ENCODE results near the gene PAX1.

PAX1 gene

DNA sequence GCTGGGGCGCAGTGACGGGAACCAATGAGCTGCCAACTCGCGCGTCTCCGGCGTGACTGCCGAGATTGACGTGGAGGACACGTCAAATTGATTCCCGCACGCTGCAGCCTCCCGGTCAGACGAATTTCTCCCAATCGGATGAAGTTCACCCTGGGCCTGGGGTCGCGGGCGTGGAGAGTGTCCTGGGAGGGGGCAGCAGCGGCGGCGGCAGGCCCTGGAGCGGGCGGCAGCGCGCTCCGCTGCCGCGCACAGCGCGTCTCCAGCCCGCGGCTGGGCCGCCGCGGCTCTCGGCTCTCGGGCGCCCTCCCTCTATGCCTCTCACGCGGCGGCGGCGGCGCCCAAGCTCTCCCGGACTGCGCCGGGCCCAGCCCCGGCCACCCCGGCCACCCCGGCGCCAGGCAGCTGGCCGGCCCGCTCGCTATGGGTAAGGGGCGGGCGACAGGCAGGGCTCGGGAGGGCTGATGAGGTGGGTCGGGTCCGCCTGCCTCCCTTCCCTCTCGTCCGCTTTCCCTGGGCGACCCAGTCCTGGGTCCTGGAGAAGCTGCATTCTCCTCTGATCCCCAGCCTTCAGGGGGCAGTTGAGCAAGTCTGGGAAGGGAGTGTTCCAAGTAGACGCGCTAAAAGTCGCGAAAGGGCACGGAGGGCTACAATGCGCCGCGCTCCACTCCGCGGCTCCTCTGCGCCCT lies at the start of gene PAX1:
Gene PAX1, plus strand, starts transcription at position 90 of the 686 bp plus-strand sequence. Its CDS starts 49 bp downstream, at position 139.
- DNase-seq: peak; percentile 58

DNA sequence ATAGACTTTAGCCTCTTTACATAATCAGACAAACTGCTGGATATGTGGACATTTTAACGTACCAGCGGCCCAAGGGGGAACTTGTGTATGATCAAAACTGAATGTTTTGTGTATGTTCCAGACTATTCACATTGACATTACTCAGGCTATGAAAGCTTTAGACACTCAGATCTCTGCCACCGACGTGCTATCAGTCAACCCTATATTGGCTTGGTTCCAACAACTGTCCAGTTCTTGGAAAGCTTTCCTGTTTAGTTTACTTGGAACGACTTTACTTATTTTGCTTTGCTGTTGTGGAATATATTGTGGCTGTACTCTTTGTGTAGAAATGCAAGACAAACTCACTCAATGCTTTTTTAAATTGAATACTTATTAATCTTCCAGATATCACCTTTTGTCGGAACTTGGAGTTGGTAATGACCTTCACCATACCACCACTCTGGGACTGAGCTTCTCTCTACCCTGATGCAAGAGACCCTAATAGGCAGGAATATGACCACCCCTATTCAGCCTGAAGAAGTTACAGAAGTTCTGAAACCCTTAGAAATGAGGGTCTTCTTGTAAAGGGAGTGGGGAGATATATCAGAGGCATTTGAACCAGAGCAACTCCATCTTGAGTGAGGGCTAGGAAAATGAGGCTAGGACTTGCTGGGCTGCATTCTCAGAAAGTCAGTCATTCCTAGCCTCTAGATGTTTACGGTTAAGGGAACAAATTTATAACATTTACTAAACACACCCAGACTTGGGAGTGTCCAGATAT lies 49.0 kb upstream of the PAX1 start:
- no peak for DNase-seq

DNA sequence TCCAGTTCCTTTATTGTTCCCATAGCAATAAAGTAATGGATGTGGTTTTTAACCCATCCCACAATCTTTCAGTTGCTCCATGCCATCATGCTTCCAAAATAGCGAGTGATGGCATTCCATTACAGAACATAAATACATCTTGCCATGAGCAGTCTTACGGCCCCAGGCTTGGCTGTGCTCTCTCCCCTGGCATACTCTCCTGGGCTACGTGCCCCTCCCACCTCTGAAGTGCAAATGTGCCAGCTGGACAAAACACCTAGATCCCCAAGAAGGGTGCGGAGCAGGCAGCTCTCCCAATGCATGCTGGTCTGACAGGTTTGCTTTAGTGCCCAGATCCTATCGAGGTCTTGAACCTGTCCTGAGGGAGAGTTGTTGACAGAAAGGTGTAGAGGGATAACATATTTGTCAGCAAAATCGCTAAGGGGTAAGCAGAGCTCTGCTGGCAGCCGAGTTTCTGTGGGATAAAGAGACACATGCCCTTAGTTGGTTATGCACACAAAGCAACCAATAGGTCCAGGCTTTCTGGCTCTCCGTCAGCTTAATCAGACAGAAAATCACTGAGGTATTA lies 43.9 kb upstream of the PAX1 start:
- no peak for DNase-seq

- DNase-seq: no peak
These were observed 42.0 kb upstream of the PAX1 start for GRCh38 chr20:21663465-21663864.

GRCh38 chr20:21665687-21666446 lies 39.6 kb upstream of the PAX1 start:
- peak; percentile 3 for DNase-seq

GRCh38 chr20:21670126-21670525 lies 35.3 kb upstream of the PAX1 start:
- DNase-seq: no peak

GRCh38 chr20:21670981-21671380 lies 34.5 kb upstream of the PAX1 start:
- no peak for DNase-seq

DNA sequence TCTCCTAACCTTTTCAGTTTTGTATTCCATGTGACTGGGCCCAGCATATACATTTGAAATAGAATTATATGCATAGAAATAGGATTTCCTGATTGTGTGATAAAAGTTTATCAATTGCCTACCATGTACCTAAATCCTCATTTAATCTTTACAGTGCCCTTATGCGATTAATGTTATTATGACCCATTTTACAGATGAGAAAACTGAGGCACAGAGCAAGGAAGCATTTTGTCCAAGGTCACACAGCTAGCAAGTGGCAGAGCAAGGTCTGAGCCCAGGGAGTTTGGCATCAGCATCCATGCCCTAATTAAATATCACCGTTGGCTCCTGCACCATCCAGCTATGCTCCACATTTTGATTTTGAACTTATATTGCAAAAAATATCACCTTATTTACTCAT lies 28.2 kb upstream of the PAX1 start:
- DNase-seq: no peak

DNA sequence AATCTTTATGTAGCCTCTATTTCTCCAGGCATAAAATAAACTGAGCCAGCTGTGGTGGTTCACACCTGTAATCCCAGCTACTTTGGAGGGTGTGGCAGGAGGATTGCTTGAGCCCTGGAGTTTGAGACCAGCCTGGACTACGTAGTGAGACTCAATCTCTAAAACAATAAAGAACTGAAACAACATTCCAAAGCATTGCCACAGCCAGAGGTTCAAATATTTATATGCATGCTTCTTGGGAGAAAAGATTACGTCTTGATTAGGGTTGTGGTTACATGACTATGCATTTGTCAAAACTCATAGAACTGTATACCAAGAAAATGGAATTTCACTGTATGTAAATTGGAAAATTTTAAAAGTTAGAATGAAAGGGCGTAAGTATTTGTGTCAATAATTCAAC lies 27.7 kb upstream of the PAX1 start:
- DNase-seq: peak; percentile 22

- peak; percentile 41 for DNase-seq
These were observed 24.1 kb upstream of the PAX1 start for GRCh38 chr20:21681234-21681921.

- no peak for DNase-seq
These were observed 23.5 kb upstream of the PAX1 start for GRCh38 chr20:21681922-21682318.

GRCh38 chr20:21682521-21682954 lies 22.9 kb upstream of the PAX1 start:
- peak; percentile 66 for DNase-seq

DNA sequence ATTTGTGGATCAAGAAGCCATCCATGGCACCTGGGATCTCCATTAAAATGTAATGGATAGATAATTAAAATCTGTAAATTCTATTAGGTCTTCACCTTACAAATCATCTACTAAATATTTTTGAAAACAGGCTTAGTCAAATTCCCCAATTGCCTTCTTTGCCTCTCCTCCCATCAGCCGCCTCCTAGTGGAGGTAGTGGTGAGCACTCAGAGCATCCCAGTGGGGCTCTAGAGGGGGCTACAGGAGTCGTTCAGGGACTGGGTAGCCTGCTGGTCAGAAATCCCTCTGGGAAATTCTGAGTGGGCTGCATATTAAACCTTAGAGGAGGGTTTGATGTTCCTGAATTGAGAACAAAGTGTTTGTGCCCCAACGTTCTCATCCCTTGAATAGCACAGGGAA lies 20.8 kb upstream of the PAX1 start:
- DNase-seq: no peak

GRCh38 chr20:21685981-21686380 lies 19.5 kb upstream of the PAX1 start:
- DNase-seq: peak; percentile 60

DNA sequence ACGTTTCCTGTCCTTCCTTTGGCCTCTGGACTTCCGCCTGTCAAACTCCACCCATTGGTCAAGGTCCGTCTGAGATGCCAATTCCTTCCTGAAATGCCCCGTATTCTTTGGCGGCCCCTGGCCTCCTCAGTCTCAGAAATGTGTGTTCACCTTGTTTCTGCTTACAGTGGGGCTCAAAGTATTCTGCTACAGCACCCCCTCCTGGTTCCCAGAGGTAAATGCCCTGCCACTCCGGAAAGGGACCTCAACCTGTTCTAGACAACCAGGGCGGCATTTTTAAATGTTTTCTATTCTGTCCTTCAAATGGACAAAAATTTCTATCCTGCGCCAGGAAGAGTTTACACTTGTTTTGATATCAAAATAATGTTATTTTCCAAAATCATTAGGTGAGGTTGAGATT lies 12.1 kb upstream of the PAX1 start:
- DNase-seq: no peak

DNA sequence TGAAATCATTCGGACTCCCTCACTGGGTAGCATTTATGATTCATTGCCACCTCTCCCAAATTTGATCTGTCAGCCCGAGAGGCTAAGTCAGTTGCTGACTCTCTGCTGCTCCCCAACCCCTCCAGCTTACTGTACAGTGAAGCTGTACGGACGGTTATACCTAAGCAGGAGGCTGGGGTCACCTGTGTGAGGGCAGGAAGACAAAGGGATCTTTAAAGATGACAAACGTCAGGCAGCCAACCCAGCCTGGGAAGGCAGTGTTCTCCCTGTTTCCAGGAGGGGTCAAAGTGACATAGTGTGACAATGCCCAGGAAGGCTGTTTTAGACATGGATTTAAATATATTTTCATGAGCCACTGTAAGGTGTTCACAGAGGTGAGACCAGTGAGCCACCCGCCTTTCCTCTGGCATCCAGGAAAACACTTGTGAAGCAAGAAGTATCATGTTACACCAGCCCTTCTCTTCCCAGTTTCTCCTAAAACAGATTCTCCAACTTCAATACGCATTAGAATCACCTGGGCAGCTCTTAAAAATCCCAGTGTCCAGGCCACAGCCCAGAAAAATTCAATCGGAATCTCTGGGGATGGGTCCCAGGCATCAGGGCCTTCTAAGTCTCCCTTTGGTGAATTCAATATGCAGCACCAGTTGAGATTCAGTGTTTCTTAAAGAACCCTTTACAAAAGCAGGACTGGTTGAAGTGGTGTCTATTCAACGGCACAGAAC lies 6.8 kb upstream of the PAX1 start:
- DNase-seq: no peak

- no peak for DNase-seq
These were observed 6.3 kb upstream of the PAX1 start for GRCh38 chr20:21699216-21699508.

DNA sequence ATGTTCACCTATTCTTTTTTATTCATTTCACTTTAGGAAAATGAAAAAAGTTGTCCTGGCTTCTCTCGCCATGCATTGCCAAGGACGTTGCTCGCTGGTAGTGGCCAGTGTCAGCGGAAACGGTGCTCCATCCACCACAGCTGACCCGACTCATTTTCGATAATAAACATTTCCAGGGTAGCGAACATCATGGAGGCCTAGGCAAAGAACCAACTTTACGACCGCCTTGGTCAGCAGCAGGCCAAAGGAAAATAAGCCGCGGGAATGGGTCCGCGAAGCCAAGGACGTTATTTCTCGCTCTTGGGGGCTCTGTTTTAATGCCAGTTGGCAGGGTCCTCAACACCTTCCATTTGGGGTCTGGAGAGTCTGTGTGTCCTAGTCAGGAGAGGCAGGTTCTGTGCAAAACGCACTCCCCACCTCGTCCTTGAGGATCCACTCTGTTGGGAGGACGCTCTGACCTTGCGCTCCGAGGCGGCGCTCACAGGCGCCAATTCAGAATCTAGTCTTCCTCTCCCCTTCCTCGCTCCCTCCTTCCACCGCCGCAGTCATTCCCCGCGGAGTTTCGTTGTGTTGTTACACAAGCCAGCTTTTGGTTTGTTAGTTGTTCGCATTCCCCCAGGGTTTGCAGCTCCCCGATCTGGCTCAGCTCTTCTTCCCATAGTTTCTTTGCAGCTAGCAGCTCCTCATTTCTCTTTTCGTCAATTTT lies 4.1 kb upstream of the PAX1 start:
- DNase-seq: no peak

- no peak for DNase-seq
These were observed 3.4 kb upstream of the PAX1 start for GRCh38 chr20:21702016-21702415.

GRCh38 chr20:21702553-21703470 lies 2.7 kb upstream of the PAX1 start:
- peak; percentile 67 for DNase-seq
